Measurements from ENCODE around the gene PCSK6. TPM values are rescaled to one million over a fixed set of nuclear protein-coding genes. Genes with fewer than 3 reads are reported as not detected.
"Not testable (repeated sequence)": the region's sequence is repeated elsewhere in the genome, so short reads cannot be mapped to it uniquely, and the experiment has no call there.

Gene PCSK6
- total and polyA plus RNA-seq, 2 experiments from 2014 or later, result 4.8 to 6.4 TPM

GRCh38 chr15:101378879-101379278 is 110.6 kb downstream of the PCSK6 start:
- Histone ChIP-seq H3K4me3 (no peak overlapping the region), H3K4me1 (ENCODE audit: low read depth) (no peaks in the 10 kb centered on the region), H3K27me3 (no peaks in the 10 kb centered on the region), H3K36me3 (no peaks in the 10 kb centered on the region), H3K27ac (no peak overlapping the region), H3K9me3 (ENCODE audit: low read depth) (no peaks in the 10 kb centered on the region)
- DNase-seq (ENCODE audit: low read depth in 1 of 2, low spot score in 1 of 2), result no peak
- TF ChIP-seq CTCF (IDR thresholded peaks at IDR 0.05; ENCODE audit: low read depth, low read length), result no peak

- DNase-seq (ENCODE audit: low read depth in 1 of 2, low spot score in 1 of 2), result no peak
- Histone ChIP-seq H3K4me1 (ENCODE audit: low read depth) (no peaks in the 10 kb centered on the region), H3K4me3 (no peak overlapping the region)
These were observed 111.2 kb downstream of the PCSK6 start for GRCh38 chr15:101378171-101378755.

GRCh38 chr15:101376615-101377395 is 112.7 kb downstream of the PCSK6 start:
- H3K4me1 ChIP-seq (ENCODE audit: low read depth), result no peaks in the 10 kb centered on the region
- no peaks in the 10 kb centered on the region for H3K36me3 ChIP-seq
- DNase-seq (ENCODE audit: low read depth in 1 of 2, low spot score in 1 of 2), result no peak
- H3K9me3 ChIP-seq (ENCODE audit: low read depth), result no peaks in the 10 kb centered on the region
- no peaks in the 10 kb centered on the region for H3K27me3 ChIP-seq
- no peak overlapping the region for H3K27ac ChIP-seq
- no peak overlapping the region for H3K4me3 ChIP-seq
- no peak for TF ChIP-seq CTCF (IDR thresholded peaks at IDR 0.05; ENCODE audit: low read depth, low read length)

More at GRCh38 chr15:101378171-101378755, 111.2 kb downstream of the PCSK6 start:
- H3K27ac ChIP-seq, result no peak overlapping the region
- H3K9me3 ChIP-seq (ENCODE audit: low read depth), result no peaks in the 10 kb centered on the region
- H3K36me3 ChIP-seq, result no peaks in the 10 kb centered on the region
- H3K27me3 ChIP-seq, result no peaks in the 10 kb centered on the region
- no peak for TF ChIP-seq CTCF (IDR thresholded peaks at IDR 0.05; ENCODE audit: low read depth, low read length)

GRCh38 chr15:101375006-101375405 is 114.5 kb downstream of the PCSK6 start:
- H3K4me3 ChIP-seq; H3K27me3 ChIP-seq; H3K4me1 ChIP-seq (ENCODE audit: low read depth); H3K36me3 ChIP-seq; DNase-seq (ENCODE audit: low read depth in 1 of 2, low spot score in 1 of 2); H3K9me3 ChIP-seq (ENCODE audit: low read depth); H3K27ac ChIP-seq: not testable (repeated sequence)

GRCh38 chr15:101374326-101374725 is 115.2 kb downstream of the PCSK6 start:
- H3K4me3 ChIP-seq, result no peak overlapping the region
- no peak overlapping the region for H3K27ac ChIP-seq
- no peak for TF ChIP-seq CTCF (IDR thresholded peaks at IDR 0.05; ENCODE audit: low read depth, low read length)
- DNase-seq (ENCODE audit: low read depth in 1 of 2, low spot score in 1 of 2), result no peak
- no peaks in the 10 kb centered on the region for H3K9me3 ChIP-seq (ENCODE audit: low read depth)
- H3K4me1 ChIP-seq (ENCODE audit: low read depth), result no peaks in the 10 kb centered on the region
- no peaks in the 10 kb centered on the region for H3K27me3 ChIP-seq
- H3K36me3 ChIP-seq, result no peaks in the 10 kb centered on the region

- Histone ChIP-seq H3K9me3 (ENCODE audit: low read depth) (no peaks in the 10 kb centered on the region), H3K36me3 (no peaks in the 10 kb centered on the region), H3K27ac (no peak overlapping the region), H3K4me3 (no peak overlapping the region), H3K4me1 (ENCODE audit: low read depth) (no peaks in the 10 kb centered on the region), H3K27me3 (no peaks in the 10 kb centered on the region)
- TF ChIP-seq CTCF (IDR thresholded peaks at IDR 0.05; ENCODE audit: low read depth, low read length), result no peak
- DNase-seq (ENCODE audit: low read depth in 1 of 2, low spot score in 1 of 2), result no peak
These were observed 115.9 kb downstream of the PCSK6 start for GRCh38 chr15:101373577-101373976.

Data from cardiac muscle cell (in vitro differentiated cells and primary cell).